GM03348 (cell line): ENCODE measurements around the gene IGFBP6.

Experiments
- DNase-seq: peaks from one replicate; pipeline ENCODE4 v3.0.0; 2012; ENCODE audit warnings: low spot score

The IGFBP6 gene

DNA sequence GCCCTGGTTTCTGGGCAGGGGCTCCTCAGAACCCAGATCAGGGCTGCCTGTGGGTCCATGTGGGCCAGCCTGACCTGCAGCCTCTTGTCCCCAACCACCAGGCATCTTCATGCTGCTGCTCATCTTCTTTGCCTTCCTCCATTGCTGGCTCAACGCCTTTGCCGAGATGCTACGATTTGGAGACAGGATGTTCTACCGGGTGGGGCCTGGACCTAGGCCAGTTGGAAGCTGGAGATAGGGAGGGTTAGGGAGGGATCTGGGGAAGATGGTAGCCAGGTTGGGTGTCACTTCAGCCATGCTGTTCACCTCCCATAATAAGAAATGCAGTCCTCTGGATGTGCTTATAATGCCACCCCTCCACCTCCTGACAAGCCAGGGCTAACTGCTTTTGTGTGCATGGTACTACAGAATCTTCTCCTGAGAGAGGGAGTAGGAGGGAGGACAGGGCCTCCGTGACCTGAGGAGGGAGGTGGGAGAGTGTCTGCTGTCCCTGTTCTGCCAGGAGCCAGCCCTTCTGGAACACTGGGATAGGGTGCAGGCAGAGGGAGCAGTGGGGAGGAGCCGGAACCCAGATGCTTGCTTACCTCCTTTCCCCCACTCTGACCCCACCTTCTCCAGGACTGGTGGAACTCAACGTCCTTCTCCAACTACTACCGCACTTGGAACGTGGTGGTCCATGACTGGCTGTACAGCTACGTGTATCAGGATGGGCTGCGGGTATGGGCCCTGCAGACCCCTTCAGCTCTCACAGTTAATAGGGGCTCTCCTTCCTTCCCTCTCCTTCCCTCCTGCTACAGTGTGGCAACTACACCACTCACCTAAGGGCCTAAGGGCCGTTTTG lies 23.4 kb downstream of the IGFBP6 start:
- no peak for DNase-seq

DNA sequence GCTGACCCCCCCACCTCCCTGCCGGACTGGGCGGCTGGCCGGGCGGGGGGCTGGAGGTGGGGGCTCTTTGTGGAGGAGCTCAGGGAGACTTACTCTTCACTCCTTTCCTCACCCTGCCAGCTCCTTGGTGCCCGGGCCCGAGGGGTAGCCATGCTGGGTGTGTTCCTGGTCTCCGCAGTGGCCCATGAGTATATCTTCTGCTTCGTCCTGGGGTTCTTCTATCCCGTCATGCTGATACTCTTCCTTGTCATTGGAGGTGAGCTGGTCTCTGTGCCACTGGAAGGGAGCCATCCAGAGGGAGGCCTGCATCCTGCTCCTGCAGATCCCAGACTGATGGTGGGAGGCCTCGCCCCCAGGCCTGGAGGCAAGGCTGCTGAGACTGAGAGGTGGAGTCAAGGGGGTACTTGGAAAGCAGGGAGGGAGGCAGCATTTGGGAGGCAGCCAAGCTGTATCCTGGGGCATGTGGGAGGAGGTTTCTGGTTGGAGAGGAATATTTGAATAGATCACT lies 25.5 kb downstream of the IGFBP6 start:
- no peak for DNase-seq

DNA sequence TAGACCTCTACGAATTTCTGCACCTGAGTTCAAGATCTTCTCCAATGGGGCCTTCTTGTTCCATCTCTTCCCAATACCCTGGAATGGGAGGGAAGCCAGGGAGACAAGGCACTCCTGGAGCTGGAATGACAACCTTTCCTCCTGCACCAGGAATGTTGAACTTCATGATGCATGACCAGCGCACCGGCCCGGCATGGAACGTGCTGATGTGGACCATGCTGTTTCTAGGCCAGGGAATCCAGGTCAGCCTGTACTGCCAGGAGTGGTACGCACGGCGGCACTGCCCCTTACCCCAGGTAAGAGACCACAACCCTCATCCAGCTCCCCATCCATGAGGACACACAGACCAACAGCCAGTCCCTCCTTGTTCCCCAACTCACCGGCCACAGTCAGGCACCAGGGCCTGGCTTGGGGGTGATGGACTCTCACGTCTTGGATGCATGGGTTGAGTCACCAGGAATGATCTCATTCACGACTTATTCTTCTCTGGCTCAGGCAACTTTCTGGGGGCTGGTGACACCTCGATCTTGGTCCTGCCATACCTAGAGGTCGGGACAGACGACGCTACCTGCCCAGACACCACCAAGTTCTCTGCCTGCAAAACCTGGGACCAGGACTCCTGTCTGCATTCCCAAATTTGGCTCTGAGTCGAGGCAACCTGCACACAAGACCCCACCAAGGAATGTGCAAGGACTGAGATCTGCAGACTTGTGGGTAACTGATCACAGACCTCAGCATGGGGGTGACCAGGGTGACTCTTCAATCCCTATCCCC lies 26.3 kb downstream of the IGFBP6 start:
- peak; percentile 66 for DNase-seq

DNA sequence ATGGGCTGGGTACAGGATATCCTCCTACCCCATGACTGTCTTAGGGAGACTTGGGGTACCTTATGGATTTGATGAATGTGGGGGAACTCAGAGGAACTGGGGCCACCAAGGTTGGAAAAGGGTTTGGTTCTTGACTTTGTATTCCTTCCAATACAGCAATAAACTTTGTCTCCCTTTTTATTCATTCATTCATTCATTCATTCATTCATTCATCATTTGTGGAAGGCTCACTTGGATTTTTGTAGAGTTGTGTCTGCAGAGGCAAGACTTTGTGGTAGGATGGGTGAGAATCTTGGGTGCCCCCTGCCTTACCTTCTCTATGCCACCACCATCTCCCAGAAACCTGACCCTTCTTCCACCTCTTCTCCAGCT lies 26.9 kb downstream of the IGFBP6 start:
- no peak for DNase-seq

DNA sequence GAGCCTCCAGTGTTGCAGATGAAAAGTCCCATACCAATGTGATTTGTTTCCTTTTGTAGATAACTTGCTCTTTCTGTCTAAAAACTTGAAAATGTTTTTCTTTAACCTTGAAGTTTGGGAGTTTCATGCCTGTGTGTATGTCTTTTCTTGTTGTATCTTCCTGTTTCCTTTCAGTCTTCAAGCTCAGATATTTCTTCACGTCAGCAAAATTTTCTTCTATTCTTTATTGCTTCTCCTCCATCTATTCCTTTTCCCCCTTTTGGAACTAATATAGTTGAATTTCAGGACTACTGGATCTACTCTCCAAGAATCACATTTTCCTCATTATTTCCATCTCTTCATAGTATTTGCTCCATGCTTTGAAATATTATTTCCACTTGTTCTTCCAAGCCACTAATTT lies 29.7 kb downstream of the IGFBP6 start:
- no peak for DNase-seq

DNA sequence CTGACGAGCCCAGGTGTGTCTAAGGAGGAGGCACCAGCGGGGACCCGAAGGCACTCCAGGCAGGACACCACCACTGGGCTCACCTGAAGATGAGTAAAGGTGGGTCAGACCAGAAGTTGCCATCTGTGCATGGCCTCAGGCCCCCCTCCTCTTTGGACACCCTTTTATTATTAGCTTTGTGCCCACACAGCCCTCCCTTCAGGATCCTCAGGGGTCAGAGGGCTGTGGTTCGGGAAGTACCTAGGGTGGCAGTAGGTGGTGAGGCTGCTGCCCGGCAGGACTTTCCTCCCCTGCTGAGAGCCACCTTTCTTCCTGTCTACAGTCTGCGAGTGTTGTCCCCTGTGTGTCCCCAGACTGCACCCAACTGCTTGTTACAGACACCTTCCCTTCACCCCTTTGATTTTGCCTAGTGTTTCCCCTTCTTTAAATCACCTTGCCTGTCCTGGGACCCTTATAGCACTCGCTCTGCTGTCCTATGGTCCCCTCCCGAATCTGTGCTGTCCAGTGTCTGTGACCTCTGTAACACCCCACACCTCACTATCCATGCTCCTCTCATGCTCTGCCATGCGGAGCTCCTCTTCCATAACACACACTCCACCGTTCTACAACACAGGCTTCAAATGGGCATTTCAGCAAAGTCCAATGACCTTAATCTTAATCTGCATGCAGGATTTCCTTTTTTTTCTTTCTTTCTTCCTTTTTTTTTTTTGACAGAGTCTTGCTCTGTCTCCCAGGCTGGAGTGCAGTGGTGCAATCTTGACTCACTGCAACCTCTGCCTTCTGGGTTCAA lies 31.5 kb downstream of the IGFBP6 start:
- DNase-seq = no peak

DNA sequence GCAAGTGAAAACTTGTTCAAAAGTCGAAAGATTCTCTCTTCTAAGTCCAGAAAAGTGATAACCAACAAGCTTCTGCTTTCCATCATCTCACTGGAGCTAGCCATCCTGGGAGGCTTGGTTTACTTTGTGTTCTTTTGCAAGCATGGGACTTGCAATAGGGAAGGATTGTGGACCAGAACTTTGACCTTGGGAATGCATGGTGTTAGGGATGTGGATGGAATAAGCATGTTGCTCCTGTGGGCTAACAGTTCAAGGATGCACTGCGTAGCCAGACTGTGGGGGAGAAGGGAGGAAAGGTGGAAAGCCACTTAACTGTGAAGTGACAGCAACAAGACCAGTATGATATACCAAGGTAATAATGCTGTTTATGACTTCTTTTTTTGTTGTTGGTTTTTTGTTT lies 34.4 kb downstream of the IGFBP6 start:
- DNase-seq = no peak

DNA sequence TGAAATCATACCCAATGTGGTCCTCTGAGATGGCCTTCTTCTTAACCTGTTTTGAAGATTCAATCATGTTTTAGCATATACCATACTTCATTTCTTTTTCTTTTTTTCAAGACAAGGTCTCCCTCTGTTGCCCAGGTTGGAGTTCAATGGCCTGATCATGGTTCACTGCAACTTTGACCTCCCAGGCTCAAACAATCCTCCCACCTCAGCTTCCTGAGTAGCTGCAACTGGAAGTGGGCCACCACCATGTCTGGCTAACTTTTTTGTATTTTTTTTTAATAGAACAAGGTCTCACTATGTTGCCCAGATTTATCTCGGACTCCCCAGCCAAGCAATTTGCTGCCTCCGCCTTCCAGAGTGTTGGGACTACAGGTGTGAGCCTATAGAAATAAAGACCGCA lies 36.3 kb downstream of the IGFBP6 start:
- no peak for DNase-seq

DNA sequence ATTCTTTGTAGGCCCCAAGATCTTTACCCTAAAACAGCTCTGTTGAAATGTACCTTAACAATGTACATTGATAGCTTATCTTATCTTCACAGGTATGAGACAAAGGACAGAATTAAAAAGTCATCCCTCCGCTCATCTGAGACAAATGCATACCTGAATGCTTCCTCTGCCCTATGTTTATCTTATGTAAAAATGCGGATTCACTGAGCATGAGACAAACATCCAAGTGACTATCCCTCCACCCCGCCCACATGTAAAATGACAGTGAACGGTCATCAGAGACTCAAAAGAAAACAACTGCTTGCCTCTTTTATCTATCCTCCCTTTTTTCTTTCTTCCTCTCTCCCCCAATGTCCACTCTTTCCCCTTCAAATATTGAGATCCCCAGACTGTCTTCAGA lies 45.9 kb downstream of the IGFBP6 start:
- DNase-seq = no peak

DNA sequence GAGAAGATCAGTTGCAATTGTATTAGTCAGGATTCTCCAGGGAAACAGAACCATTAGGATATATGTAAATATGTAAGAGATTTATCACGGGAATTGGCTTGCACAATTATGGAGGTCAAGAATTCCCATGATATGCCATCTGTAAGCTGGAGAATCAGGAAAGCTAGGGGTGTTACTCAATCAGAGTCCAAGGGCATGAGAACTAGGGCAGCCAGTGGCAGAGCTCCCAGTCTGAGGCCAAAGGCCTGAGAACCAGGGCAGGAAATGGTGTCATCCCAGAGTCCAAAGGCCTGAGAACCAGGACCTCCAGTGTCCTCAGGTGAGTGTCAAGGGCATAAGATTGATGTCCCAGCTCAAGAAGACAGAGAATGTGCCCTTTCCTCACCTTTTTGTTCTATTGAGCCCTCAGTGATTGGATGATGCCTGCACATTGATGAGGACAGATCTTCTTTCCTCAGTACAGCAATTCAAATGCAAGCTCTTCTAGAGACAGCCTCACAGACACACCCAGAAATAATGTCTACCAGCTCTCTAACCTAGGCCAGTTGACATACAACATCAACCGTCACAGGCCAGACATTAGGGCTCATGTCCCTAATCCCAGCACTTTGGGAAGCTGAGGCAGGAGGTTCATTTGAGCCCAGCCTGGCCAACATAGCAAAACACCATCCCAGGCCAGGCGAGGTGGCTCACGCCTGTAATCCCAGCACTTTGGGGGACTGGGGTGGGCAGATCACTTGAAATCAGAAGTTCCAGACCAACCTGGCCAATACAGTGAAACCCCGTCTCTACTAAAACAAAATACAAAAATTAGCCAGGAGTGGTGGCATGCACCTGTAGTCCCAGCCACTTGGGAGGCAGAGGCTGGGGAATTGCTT lies 48.2 kb downstream of the IGFBP6 start:
- DNase-seq = peak; percentile 25

DNA sequence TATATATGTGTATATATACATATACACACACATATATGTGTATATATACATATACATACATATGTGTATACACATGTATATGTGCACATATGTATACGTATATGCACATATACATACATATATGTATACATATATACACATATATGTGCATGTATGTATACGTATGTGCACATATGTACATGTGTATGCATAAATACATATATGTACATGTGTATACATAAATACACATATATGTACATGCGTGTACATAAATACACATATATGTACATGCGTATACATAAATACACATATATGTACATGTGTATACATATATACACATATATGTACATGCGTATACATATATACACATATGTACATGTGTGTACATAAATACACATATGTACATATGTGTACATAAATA lies 49.7 kb downstream of the IGFBP6 start:
- DNase-seq = no peak

DNA sequence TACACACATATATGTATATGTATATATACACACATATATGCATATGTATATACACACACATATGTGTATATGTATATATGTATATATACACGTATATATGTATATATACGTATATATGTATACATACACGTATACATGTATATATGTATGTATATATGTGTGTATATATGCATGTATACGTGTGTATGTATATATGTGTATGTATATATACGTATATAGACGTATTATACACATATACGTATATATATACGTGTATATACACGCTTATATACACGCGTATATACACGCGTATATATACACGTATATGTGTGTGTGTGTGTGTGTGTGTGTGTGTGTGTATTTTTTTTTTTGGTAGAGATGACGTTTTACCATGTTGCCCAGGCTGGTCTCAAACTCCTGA lies 50.2 kb downstream of the IGFBP6 start:
- no peak for DNase-seq

DNA sequence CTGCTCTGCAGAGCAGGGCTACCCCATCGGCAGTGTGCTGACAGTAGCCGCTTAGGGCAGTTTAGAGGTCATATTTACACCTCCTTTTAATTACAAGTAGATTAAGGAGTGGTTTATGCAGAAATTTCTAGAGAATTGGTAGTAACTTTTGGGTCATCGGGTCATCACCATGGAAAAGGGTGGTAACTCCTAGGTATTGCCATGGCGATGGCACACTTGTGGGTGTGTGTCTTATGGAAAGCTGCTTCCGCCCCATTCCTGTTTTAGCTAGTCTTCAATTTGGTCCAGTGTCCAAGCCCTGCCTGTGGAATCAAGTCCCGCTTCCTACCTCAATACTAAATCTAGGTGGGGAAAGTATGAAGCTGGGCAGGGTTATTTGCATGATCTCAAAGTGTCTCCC lies 53.6 kb downstream of the IGFBP6 start:
- no peak for DNase-seq
